ENCODE measurements around the gene GPR84.

GPR84 gene

DNA sequence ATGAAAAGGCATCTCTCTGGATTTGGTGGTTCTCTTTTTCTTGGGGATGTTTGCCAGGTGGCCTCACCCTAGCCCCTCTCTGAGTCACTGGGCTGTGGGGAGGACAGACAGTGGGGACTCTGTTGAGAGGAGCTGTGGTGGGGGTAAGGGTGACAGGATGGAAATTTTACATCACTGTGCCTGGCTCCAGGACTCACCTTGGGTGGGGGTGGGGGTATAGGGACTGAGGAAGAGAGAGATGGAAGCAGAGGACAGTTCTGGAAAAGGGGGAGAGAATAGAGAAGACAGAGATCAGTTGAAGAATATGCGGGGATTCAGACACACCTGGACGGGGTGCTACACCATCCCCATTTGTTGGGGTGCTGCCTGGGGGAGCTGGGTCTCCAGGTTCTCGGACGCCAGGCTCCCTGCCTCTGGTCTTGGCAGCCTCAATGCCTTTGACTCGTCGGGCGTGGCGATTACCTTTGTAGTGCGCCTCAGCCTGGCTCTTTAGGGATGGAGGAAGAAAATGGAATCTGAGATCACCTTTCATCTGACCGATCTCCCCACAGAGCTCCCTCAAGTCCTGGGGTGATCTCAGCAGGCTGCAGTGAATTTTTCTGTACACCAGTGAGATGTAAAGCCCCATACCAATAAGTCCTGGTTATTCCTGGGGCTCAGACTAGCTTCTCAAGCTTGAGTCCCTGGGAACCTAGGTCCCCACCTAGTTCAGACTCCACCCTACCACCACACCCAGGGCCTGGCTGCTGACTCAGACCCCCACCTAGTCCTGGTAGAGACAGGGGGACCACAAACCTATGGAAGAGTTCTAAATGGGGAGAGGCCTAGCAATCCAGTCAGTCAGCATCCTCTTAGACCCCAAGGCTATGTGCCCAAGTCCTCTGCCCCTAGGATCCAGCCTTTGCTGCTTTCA, 9.6 kb upstream of the GPR84 start:
- no peak for DNase-seq

DNA sequence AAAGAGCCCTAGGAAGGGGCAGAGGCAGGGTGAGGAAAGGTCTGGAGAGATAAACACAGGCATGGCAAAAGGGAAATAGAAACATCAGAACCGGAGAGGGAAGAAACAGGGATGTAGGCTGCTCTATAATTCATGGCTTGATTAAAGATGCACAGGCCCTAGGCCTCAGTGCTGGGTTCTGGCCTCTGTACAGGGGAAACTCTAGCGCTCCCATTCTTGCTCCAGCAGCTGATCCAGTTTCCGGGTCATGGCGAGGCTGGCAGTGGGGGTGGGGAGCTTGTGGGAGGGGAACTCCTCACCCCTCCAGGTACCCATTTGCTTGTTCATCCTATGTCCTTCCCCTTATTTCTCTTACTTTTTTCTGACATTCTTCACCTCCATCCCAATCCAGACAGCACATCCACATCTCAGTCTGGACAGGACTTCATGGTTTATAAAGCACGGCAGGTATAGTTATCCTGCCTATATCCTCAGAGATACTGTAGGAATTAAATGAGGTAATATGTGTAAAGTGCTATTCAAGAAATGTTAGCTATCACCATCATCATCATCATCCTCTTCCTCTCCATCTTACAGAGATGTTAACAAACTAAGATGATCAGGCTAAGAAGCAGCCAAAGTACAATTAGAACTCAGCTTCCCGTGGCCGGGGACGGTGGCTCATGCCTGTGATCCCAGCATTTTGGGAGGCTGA, 8.0 kb upstream of the GPR84 start:
- DNase-seq = peak; percentile 88

DNA sequence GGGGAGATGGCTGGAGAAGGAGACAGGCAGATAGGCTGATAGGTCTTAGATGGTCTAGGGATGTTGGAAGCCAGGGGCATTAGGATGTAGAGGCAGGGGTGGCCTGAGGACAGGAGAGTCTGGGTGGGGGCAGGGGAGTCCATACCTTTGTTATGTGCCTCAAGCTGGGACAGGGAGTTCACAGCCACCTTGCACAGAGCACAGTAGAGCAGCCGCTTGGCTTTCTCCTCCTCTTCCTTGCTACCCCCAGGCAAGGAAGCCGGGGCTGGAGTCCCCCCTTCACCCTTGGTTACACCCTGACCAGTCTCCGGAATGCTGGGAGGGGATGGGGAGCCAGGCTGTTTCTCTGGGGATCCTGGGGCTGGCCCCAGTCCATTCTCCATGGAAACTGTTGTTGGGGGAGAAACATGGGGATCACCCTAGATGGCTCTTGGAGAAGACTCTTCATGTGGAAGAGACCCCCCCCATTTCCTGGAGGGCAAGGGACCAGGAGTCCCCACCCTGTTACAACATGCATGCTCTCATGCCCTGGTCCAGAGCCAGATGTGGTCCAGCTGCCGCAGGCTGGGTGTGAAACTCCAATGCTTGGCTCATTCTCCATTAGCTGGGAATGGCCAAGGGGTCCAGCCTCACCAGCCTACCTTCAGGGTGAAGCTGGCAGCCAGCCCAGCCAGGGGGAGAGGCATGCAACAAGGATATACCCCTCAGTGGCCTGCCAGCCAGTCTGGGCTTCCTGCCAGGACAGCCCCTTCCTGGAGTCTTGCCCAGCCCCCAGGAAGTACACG, 7.2 kb upstream of the GPR84 start:
- peak; percentile 98 for DNase-seq

DNA sequence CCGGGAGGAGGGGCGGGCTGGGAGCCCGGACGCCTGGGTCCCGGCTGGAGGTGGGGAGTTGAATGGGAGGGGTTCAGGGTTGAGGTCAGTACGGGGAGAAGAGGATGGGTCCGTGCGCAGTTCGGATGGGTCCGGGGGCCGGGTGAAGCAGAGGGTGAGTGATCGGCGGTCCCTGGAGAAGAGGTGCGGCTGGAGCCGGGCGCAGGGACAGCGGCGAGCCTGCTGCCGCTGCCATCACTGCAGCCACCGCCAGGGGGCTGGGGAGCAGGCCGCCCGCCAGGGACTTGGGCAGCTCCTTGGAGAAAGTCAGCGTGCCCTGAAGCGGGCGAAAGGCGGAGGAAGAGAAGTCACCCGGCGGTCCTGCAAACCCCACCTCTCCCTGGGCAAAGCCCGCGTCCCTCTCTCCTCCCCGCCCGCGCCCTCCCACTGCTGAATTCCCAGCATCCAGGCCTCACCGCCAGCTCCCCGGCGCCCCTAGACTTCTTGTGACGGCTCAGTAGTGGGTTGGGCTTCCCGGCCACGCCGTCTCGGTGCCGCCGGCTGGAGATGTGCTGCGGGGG, 6.0 kb upstream of the GPR84 start:
- no peak for DNase-seq

DNA sequence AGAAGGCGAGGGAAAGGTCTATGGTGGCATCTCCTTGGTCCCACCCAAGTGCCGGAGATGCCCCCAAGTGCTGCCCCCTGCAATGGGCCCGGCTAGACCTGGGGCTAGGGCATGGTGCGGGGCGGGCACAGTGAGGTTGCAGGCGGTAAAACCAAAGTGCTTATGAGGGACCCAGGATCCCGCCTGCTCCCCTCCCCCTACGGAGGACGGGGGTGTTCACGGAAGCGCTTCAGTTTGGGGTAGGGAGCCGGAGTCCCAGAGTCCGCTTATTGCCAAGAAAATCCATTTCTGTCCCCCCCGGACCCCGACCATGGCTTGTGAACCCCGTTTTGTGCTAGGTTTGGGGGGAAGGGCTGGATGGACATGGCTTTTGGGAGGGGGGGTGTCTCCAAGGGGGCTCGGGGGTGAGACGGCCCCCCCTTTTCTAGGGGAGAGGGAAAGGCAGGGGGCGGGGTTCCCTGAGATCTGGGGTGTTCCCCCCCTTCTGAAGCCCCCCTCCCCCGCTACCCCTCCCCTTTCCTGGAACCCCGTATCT, 5.4 kb upstream of the GPR84 start:
- DNase-seq = no peak

DNA sequence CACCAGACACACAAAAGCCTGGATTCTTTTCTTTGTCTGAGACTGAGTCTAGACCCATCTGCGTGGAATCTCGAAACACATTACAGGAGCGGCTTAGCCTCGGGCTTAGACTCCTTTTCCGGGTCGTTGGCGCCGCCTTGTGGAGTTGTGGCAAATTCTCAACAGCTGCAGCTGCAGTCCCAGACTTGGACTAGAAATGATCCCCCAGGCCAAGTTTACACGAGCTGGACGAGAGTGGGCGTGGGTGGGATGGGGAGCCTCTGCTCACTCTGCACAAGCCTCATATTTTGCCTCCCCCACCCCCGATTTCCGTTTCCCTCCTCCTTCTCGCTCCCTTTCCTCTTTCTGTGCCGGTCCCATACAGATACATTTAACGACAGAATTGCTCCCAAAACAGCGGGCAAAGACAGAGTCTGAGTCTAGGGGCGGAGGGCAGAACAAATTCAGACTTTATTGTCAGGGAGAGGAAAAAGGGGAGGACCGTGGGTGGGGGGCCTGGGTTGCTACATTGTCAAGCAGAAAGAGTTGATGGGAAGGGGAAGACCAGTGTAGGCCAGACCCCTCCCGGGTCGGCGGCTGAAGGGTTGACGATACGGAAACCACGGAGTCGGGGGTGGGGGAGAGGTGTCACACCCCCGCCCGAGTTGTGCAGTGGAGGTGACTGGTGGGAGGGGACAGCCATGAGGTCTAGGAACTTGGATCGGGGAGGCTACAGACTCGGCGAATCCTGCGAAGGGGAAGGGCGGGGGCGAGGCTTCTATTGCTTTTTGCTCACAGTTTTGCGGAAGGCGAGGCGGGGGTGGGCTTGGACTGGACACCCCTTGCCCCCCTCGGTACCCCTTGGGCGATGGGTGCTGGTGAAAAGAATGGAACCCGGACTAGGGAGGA, 4.7 kb upstream of the GPR84 start:
- peak; percentile 91 for DNase-seq

DNA sequence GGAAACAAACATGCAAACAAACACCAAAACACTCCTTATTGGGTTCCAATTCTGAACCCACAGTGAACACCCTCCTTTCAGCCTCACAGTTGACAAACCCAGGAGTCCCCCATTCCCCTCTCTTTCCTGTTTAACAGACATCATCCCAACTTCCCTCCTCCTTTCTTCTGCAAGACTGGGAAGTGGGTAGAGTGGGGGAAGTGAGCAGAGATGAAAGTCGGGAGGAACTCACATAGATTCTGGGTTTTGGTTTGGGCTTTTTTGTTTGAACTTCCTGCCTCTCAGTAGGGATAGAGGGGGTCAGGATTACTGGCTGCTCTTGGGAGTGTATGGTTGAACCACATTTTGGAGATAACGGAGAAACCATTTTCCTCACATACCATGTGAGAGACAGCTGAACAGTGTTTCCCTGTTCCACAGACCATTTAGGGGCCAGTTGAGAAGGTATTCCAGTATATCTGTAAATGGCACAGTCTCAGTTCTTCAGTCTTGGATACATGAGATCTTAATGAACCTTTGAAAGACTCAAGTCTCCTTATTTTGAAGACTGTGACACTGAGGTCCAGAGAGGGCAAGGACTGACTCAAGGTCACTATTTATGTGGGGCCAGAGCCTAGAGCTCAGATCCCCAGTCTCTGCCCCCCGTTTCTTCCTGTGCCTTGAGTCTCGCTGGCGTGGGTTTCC, 3.9 kb upstream of the GPR84 start:
- DNase-seq = no peak

DNA sequence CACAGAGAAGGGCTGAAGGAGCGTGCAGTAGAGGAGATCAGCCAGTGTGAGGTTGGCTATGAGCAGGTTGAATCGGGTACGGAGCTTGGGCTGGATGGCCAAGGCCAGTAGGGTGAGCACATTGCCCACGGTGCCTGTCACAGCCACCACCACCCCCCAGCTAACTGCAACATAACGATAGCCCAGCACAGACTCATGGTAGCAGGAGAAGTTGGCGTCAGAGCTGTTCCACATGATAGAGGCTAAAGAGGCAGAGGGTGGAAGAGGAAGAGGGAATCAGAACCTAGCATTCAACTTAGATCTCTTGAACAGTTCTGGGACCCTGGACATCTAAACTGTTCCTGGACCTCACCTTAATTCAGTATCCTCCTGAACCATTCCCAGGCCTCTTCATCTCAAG, 668 bp downstream of the GPR84 start:
- DNase-seq = no peak

DNA sequence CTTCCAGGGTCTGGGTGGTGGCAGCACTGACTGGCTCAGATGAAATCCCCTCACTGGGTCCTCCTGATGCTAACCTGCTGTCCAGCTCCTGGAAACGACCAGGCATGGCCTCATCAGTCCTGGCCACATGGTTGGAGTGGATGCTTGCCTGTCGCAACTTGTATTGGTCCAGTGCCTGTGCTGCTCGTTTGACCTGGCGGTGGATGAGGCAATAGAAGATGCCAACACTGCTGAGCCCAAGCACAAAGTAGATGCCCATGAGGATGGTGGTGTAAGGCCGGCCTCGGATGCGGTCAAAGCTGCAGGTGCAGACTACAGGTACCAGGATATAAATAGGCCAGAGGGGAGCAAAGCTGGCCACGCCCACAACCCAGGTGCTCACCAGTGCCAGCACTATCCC, 1.2 kb downstream of the GPR84 start:
- DNase-seq = no peak

DNA sequence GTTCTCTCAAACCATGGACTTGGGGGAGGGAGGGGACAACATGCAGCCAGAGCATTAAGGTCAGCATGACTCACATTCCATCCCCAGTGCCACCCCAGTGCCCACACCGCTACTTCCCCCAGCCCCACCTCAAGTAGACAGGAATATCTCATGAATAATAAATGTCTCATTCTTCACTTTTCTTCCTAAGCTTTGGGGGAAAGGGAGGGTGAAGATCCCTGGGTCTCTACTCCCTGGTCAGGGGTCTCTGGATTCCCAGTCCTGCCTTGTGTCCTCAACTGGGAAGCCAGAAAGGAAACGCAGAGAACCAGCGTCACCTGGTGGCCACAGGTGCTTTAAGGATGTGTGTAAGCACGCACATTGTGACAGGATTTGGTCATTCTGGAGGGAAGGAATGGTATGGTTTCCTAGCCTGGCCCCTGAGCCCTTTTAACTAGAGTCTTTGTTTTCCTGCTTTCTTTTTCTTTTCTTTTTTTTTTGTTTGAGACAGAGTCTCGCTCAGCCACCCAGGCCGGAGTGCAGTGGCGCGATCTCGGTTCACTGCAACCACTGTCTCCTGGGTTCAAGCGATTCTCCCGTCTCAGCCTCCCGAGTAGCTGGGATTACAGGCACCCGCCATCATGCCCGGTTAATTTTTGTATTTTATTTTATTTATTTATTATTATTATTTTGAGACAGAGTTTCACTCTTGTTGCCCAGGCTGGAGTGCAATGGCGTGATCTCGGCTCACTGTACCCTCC, 3.4 kb downstream of the GPR84 start:
- peak; percentile 92 for DNase-seq

DNA sequence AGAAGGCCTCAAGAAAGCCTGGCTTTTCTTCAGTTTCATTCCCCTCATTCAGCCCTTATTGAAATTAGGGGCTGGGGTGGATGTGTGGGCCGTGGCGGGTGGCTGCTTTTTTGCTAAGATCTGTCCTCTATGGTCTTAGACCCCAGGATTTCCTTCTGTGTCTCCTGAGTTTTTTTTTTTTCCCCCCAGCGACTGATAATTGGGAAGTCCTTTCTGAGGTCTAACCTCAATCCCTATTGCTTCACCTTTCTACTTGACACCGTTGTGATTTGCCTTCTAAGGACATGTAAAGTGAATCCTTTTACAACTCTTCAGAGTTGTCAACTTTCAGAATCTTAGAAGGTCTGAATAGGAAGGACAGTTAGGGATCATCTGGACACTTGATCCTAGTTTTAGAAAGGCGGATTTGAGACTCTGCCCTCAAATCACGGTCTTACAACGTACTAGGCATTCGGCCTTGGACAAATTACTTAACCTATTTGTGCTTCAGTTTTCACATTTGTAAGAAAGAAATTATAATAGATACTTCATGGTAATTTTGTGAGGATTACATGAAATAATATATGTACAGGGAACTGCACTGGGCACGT, 4.4 kb downstream of the GPR84 start:
- no peak for DNase-seq

DNA sequence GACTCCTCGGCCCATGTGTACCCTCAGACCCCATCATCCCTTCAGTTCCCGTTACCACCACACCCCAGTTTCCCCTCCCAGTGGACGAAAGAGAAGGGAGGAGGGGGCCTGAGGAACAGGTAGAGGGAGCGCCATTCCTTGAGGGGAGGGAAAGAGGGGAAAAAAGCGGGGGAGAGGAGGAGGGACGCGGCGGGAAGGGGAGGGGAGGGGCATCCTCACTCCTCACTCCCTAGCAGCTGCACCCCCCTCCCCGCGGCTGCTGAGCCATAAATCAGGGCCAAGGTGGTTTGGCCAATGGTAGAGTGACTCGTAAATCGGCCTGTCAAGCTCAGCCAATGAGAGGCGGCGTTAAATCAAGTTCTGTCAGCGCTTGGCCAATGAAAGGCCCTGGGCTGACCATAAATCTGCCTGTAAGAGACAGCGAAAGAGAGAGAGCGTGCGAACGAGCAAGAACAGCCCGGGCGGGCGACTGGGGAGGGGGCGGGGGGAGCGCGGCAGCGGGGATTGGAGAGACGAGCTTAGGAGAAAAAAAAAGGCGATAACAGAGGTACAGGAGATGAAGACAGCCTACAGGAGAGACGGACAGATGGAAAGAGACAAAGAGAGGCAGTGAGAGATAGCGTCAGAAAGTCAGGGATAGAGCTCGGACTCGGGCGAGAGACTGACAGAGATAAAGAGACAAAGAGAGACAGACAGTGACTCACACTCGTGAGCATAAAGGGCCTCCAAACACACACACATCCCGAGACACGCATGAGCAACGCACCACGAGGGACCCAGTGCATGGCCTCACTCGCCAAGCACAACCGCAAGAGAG, 5.1 kb downstream of the GPR84 start:
- DNase-seq = peak; percentile 100

DNA sequence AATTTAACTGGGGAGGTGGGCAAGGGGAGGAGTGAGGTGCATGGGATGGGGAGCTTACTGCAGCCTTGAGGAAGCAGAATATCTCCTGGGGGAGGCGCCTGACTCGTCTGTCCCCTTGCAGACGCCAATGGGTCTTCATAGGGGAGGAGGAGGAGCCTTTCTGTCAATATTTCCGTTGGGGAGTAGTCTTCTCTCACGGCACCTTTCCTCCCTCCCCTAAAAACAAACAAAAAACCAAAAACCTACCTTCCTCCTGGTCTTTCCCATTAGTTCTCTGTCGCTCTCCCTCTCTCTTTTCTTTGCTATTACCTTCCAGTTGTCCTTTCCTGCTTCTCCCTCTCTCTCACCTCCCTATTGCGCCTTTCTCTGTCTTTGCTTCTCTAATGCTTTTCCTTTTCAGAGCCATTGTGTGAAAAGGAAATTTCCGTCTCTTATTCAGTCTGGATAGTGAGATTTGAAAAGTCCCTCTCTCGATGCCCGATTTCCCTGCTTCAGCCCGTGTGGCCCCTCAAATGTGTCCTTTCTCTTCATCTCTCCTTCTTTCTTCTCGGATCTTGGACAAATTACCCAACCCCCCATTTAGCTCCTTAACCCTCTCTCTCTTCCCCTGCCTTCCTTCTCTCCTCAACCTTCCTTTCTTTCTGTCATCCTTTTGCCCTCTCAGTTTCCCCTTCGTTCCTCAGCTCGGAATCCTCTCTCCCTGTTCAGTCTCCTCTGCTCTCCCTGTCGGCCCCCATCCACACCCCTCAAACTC, 5.9 kb downstream of the GPR84 start:
- DNase-seq = peak; percentile 53

DNA sequence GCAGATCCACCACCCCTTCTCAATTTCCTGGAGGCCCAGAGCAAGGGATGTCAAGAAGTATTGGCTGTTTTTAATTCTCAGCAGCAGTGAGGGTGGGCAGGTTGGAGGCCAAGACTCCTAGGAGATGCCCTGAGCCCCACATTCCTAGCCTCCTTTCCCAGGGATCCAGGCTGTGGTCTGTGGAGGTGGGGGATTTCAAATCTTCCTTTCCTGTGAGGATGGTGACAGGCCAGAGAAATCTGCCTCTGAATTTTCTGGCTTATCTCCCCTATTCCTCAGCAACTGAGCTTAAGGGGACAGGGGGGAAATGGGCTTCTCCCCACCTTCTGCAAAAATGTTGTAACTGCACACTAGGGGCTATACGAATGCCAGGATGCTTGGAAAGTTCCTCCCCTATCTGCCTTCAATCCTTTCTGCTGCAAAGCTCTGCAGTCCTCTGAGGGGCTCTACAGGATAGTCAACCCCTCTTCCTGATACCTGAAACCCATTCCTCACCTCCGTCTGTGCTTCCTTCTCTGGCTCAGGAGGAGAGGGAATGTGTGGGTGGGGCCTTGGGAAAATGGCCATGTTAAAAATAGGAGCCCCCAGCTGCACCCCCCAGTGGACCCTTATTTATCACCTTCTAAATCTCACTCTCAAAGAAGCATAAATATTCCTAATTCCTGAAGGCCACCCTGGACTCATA, 6.6 kb downstream of the GPR84 start:
- no peak for DNase-seq

DNA sequence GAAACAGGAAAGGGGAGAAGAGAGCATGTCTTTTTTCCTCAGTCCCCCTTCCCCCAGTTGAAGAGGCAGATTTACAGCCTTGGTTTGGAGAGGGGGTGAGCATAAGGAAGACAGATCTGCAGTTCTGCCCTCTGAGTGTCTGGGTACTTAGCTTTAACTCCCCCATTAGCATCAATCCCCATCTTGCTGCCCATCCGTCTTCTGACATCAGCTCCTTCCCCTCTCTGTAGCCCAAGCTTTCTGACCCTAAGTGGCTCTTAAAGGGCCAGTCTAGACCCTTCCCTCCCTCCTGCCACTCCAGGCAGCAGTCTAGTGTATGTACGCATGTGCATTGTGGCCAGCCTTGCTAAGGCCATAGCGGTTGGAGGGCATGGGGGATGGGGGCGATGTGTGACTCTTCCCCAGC, 7.3 kb downstream of the GPR84 start:
- peak; percentile 17 for DNase-seq

DNA sequence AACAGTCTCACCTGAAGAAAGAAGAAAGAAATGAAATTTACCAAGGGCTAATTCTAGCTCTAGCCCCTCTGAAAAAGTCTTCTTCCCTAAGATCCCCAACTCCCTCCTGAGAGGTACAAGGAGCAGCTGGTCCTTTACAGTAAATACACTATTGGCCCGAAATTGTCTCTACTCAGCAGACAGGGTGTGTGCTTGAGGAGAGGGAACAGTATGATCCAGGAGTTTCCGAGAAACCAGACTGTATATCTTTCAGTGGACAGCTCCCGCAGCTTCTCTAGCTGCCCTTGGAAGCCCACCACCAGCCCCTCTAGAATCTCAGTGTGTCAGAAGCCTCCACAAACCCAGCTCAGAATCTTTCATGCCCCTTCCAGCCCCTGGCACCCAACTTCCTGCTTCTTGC, 8.1 kb downstream of the GPR84 start:
- DNase-seq = no peak

DNA sequence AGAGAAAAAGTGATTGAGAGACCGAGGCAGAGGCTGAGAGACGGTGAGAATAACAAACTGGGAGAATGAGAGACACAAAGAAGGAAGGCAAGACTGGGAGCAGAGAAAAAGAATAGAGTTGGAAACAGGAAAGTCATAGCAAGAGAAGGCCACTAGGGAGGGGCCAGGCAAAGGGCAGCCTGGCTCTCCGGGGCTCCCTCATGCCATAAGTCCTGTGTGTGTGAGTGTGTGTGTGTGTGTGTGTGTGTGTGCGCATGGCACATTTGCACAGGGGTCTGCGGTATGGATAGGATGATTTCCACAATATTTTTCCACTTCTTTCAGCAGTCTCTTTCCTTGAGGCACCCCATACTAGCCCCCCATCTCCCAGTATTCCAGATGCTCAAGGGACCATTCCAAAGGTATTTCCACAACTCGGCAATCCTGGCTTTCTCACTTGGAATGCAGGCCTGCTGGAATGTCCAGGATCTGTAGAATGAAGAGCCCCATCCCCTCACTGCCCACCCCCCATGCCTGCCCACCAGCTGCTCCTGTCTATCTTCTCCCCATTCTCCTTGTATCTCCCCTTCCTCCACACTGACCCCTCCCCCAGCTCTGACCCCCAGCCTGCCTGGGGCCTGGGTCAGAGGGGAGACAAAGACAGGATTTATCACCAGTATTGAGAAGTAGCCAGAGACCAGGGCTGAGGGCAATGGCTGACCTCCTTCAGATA, 9.0 kb downstream of the GPR84 start:
- DNase-seq = no peak
